NCI-H2196 treated with DMSO at 0.1 percent for 48 hours (cell line): ENCODE results near the gene SOD3.

Source experiments
- DNase-seq: peaks from one replicate; lab custom pipeline; 2025; ENCODE audit not compliant: unreplicated experiment; lab: John Stamatoyannopoulos, UW

The SOD3 gene

DNA sequence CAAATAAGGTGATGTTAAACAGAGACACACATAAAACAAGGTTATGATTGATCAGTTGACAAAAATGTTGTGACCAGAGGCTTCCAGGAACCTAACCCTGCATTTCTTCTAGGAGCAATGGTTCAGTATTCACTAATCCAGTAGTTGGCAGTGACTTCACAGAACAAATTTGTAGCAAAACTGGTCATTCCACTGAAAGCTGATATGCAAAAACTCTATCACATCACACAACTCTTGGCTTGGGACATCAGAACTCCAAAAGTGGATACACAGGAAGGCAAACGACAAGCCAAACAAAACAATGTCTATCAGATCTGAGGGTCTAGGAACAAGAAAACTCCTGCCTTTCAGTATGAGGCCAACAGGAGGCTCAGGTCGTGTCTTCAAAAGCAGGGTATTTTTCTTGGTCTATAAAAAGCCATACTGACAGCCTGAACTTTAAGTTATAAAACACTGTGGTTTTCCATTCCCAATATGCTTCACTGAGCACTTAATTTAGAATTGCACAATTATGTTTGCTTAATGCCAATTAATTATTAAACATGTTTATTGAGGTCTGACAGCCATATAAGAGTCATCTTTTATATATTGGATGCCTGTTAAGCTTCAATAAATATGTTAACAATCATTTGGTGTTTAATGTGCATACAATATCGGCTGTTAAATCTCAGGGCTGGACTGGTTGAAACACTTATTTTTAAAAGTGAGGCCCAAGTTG, 45.6 kb downstream of the SOD3 start:
- DNase-seq: no peak

DNA sequence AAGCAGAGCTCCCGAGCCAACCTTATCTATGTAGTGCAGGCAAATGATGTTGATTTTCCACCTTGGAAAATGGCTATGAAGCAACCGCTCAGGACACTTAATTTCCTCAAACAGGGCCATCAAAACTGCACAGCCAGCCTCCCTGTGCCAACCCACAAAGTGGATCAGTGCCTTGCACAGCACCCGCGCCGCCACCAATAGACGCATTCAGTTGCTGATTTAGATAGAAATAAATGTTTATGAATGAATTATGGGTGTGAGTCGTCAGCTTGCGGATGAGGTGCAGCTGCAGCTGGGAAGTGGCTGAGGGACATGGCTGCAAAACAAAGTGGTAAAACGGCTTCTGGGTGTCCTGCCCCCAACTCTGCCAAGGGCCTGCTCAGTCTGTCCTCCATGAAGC, 47.0 kb downstream of the SOD3 start:
- DNase-seq: no peak

DNA sequence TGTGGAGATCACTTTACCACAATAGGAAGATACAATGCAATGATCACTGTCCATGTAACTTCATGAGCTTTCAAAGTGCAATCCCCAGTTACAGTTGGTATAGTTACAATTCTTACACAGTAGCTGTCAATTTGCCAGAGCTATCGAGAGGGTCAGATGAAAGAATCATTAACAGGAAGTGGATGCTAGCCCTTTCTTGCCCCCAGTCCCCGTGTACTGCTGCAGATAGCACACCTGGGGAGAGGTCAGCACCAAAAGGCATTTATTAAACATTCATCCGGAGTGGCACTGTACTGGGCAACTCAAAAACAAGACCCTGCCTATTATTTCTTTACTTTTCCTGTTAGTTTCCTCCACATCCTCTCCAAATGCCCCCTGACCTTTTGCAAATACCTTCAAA, 47.7 kb downstream of the SOD3 start:
- DNase-seq: no peak

DNA sequence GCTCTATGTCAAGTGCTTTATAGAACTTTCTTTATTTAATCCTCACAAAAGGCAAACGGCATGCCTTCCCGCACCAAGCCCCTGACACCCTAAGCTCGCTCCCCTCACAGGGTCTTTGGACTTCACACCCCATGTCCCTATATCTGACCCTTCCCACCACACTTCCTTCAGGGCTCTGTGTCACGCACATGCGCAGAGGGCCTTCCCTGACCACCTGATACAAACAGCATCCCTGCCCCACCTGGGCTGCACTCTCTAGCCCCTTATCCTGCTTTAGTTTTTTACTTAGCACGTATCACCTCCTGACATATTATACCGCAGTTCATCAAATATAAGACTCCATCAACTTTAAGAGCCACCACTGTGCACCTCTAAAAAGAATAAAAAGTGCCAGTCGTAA, 49.8 kb downstream of the SOD3 start:
- DNase-seq: no peak

DNA sequence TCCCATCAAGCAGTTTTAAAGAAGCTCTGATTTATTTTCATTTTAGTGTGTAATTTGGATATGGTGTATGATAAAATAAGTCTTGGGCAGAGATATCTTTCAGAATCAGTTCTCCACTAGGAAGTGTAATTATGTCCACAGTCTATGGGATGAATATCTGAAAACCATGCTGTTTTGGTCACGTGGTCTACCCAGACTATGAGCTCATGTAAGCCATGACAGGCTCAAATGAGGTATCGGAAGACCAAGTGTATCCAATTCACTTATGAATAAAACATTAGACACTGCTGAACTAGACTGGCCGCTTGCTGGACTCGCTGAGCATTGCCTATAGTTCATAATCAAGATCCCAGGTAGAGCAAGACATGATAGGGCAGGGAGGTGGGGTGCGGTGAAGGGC, 50.5 kb downstream of the SOD3 start:
- DNase-seq: no peak

DNA sequence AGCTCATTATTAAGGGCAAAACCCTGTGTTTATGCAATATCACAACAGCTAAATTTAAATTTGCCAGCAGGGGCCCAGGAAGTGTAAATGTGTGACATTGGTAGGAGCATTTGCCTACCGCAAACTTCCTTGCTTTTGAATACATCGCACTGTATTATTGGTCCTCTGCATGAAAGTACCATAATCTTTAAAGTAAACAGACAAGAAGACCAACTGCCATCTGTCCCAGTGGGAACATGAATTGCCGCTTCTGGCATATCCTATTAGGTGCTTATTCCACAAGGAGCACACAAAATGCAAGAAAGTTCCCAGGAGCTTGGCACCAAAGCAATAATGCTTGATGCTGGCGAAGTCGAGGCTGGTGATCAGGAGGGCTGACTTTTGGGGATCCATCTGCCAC, 51.3 kb downstream of the SOD3 start:
- no peak for DNase-seq

DNA sequence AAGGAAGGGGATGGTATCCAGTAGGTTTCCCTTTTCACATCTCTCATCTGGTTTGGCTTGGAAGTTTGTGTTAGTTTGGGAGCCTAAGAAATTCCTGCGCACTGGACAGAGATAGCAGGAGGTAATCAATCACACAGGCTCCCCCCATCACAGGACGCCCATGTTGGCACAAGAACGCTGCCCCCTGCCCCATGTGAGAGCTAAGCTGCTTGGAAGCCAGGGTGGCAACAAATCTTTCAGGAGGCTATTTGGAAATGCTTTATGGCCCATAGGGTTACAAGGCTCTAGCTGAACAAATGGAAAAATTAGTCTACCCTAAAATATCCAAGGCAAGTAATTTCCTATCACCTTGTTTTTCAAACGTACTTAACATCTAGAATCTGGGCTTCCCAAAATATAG, 54.0 kb downstream of the SOD3 start:
- no peak for DNase-seq

DNA sequence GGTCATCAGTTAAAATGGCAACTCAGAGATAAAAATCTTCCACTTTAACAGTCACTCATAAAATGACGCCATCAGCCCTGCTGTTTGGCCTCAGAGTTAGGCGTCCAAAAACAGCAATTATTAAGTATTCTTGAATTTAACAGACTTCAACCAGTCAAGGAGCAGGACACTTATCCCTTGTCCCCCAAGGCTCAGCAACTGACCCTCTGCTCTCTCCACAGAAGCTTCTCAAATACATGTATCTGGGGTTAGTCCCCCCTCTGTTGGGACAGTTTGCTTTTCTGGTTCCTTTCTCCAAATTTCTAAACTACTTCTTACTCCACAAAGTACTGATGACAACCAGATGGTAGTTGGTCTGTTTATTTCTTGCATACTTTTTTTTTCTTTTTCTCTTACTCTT, 54.4 kb downstream of the SOD3 start:
- DNase-seq: no peak
